Subcutaneous abdominal adipose tissue (tissue), 5 donors: ENCODE data around the gene MUS81.

Experiments
- H3K27ac ChIP-seq: one replicate; pipeline ENCODE4 v1.7.0; 2013; ENCODE audit warnings: low read depth, mild to moderate bottlenecking, inconsistent platforms, low read length, moderate library complexity
- H3K27me3 ChIP-seq, 5 donors: one replicate each; pipeline ENCODE4 v1.7.0; 2013; ENCODE audit warnings: low read length in 5 of 5, inconsistent platforms in 1 of 5; ENCODE audit not compliant: control insufficient read depth in 5 of 5, insufficient read depth in 4 of 5
- H3K36me3 ChIP-seq, 5 donors: one replicate each; pipeline ENCODE4 v1.7.0; 2013; ENCODE audit warnings: low read length in 5 of 5; ENCODE audit not compliant: control insufficient read depth in 5 of 5, insufficient read depth in 5 of 5
- H3K4me1 ChIP-seq, 5 donors: one replicate each; pipeline ENCODE4 v1.7.0; 2013; ENCODE audit warnings: low read length in 5 of 5, mild to moderate bottlenecking in 3 of 5, moderate library complexity in 1 of 5; ENCODE audit not compliant: control insufficient read depth in 5 of 5, insufficient read depth in 5 of 5
- H3K4me3 ChIP-seq, 5 donors: one replicate each; pipeline ENCODE4 v1.7.0; 2013; ENCODE audit warnings: low read length in 5 of 5, low read depth in 1 of 5
- H3K9ac ChIP-seq, 5 donors: one replicate each; pipeline ENCODE4 v1.7.0; 2013; ENCODE audit warnings: low read length in 5 of 5, mild to moderate bottlenecking in 4 of 5, moderate library complexity in 3 of 5
- H3K9me3 ChIP-seq, 5 donors: one replicate each; pipeline ENCODE4 v1.7.0; 2013; ENCODE audit warnings: low read length in 5 of 5; ENCODE audit not compliant: control insufficient read depth in 5 of 5
- donor health status: healthy.
- donor health status: healthy.
- donor health status: healthy.
- donor health status: healthy.
- donor health status: healthy.

MUS81 gene

GRCh38 chr11:65859095-65859811 is 980 bp upstream of the MUS81 start:
- peaks cover 17 to 70% (median 56%) of the 10 kb centered on the region in 5 donors for H3K4me1 ChIP-seq
- peaks cover 0 to 46% (median 45%) of the 10 kb centered on the region in 5 donors for H3K36me3 ChIP-seq
- H3K27me3 ChIP-seq = no peaks in the 10 kb centered on the region
- peak overlapping the region; percentile 75 to 97 (median 96) for H3K4me3 ChIP-seq
- H3K9ac ChIP-seq = peak overlapping the region; percentile 57 to 95 (median 84)
- peak overlapping the region; percentile 93 for H3K27ac ChIP-seq
- H3K9me3 ChIP-seq = no peaks in the 10 kb centered on the region

DNA sequence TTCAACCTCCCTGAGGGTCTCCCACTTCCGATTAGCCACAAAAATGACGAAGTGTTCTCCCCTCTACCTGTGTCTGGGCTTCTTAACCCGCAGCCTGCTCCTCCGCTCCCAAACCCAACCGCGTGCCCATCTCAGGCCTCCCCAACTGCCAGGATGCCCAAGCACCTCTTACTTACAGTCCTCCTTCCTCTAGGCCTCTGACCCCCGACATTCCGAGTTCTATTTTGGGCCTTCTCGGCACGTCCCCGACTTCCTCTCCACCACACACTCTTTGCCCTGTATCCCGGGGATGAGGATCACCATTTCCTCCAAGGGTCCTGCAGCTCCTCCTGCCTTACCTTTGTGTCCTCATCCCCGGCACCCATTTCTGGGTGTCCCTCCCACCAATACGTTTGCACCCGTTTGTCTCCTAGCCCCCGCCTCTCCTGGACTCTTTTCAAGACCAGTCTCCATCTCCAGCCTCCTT is 388 bp upstream of the MUS81 start:
- no peaks in the 10 kb centered on the region for H3K27me3 ChIP-seq
- H3K27ac ChIP-seq = peak overlapping the region; percentile 93
- peak overlapping the region; percentile 57 to 95 (median 84) for H3K9ac ChIP-seq
- H3K36me3 ChIP-seq = peaks cover 0 to 46% (median 45%) of the 10 kb centered on the region in 5 donors
- H3K4me1 ChIP-seq = peaks cover 17 to 70% (median 56%) of the 10 kb centered on the region in 5 donors
- H3K4me3 ChIP-seq = peak overlapping the region; percentile 75 to 97 (median 83)
- no peaks in the 10 kb centered on the region for H3K9me3 ChIP-seq

GRCh38 chr11:65861165-65861505 is 902 bp downstream of the MUS81 start:
- peak overlapping the region; percentile 93 for H3K27ac ChIP-seq
- H3K4me1 ChIP-seq = peaks cover 14 to 60% (median 48%) of the 10 kb centered on the region in 5 donors
- peak overlapping the region; percentile 48 to 95 (median 84) for H3K9ac ChIP-seq
- no peaks in the 10 kb centered on the region for H3K9me3 ChIP-seq
- peak overlapping the region; percentile 81 to 97 (median 87) for H3K4me3 ChIP-seq
- no peaks in the 10 kb centered on the region for H3K27me3 ChIP-seq
- peaks cover 0 to 46% (median 45%) of the 10 kb centered on the region in 5 donors for H3K36me3 ChIP-seq

GRCh38 chr11:65861533-65862183 is 1.4 kb downstream of the MUS81 start:
- Histone ChIP-seq H3K4me1 (peaks cover 9 to 55% (median 43%) of the 10 kb centered on the region in 5 donors), H3K9ac (peak overlapping the region in 4 of 5 donors; percentile 80 to 95 (median 90)), H3K36me3 (peaks cover 0 to 50% (median 47%) of the 10 kb centered on the region in 5 donors), H3K27ac (no peak overlapping the region), H3K4me3 (peak overlapping the region; percentile 81 to 97 (median 87)), H3K27me3 (no peaks in the 10 kb centered on the region), H3K9me3 (no peaks in the 10 kb centered on the region)

- no peaks in the 10 kb centered on the region for H3K27me3 ChIP-seq
- no peaks in the 10 kb centered on the region for H3K9me3 ChIP-seq
- H3K9ac ChIP-seq = peak overlapping the region in 2 of 5 donors; percentile 11 to 35
- peaks cover 0 to 56% (median 53%) of the 10 kb centered on the region in 5 donors for H3K36me3 ChIP-seq
- H3K4me3 ChIP-seq = no peak overlapping the region
- peaks cover 9 to 51% (median 41%) of the 10 kb centered on the region in 5 donors for H3K4me1 ChIP-seq
- H3K27ac ChIP-seq = no peak overlapping the region
Measured at GRCh38 chr11:65862191-65862735, 2.0 kb downstream of the MUS81 start.

DNA sequence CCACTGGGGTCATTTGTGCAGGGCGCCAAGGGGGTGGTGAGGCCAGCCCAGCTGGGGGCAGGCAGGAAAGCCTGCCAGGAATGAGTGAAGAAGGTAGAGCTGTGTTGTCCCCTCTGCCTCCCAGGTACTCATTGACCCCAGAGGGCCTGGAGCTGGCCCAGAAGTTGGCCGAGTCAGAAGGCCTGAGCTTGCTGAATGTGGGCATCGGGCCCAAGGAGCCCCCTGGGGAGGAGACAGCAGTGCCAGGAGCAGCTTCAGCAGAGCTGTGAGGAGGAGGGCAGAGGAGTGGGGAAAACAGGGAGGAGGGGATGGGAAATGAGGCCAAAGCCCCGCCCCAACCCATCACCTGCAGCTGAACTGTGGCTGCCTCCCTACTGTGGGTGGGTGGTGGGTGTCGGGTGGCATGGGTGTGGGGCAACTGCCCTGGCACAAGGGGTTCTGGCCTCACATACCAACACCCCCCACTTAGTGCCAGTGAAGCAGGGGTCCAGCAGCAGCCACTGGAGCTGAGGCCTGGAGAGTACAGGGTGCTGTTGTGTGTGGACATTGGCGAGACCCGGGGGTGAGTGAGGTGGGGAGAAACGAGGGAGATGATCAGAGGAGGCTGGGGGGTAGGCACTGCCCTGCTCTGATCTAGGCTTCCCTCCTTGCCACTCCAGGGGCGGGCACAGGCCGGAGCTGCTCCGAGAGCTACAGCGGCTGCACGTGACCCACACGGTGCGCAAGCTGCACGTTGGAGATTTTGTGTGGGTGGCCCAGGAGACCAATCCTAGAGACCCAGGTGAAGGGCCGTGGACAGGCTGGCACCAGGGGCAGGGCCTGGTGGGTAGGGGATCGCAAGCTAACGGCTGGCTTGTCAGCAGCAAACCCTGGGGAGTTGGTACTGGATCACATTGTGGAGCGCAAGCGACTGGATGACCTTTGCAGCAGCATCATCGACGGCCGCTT is 3.0 kb downstream of the MUS81 start:
- Histone ChIP-seq H3K27ac (no peak overlapping the region), H3K9me3 (no peaks in the 10 kb centered on the region), H3K27me3 (no peaks in the 10 kb centered on the region), H3K9ac (no peak overlapping the region), H3K4me1 (peaks cover 9 to 51% (median 41%) of the 10 kb centered on the region in 5 donors), H3K4me3 (no peak overlapping the region), H3K36me3 (peaks cover 0 to 63% (median 61%) of the 10 kb centered on the region in 5 donors)

DNA sequence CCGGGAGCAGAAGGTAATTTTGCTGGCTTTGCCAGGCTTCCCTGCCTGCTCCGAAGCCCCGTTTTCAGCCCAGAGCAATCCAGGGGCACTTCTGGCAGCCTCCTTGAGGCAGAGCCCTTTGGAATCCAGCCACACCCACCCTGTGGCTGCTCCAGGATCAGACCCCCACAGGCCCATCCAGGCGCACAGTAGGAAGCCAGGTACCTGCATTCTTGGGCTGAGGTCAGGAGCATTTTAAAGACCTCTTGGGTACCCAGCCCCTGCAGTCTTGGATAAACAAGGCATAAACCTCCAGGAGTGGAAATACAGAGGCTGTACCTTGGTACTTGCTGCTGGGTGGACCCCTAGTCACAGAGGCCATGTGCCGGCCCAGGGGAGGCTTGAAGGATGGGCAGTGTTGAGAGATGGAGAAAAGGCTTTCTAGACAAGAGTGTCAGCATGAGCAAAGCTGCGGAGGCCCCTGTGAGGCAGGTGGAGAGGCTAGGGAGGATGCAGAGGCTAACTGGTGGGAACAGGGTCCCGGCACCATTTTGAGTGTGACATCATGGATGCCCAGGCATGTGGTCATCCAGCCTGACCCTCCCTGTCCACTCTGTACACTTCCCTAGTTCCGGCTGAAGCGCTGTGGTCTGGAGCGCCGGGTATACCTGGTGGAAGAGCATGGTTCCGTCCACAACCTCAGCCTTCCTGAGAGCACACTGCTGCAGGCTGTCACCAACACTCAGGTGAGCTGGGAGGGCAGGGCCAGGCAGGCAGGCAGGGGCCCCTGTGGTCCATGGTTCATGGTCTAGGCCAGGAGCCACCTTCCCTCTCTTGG is 3.9 kb downstream of the MUS81 start:
- peaks cover 6 to 42% (median 33%) of the 10 kb centered on the region in 5 donors for H3K4me1 ChIP-seq
- peaks cover 0 to 71% (median 68%) of the 10 kb centered on the region in 5 donors for H3K36me3 ChIP-seq
- H3K27ac ChIP-seq = no peak overlapping the region
- no peak overlapping the region for H3K9ac ChIP-seq
- H3K27me3 ChIP-seq = no peaks in the 10 kb centered on the region
- H3K9me3 ChIP-seq = no peaks in the 10 kb centered on the region
- H3K4me3 ChIP-seq = no peak overlapping the region

DNA sequence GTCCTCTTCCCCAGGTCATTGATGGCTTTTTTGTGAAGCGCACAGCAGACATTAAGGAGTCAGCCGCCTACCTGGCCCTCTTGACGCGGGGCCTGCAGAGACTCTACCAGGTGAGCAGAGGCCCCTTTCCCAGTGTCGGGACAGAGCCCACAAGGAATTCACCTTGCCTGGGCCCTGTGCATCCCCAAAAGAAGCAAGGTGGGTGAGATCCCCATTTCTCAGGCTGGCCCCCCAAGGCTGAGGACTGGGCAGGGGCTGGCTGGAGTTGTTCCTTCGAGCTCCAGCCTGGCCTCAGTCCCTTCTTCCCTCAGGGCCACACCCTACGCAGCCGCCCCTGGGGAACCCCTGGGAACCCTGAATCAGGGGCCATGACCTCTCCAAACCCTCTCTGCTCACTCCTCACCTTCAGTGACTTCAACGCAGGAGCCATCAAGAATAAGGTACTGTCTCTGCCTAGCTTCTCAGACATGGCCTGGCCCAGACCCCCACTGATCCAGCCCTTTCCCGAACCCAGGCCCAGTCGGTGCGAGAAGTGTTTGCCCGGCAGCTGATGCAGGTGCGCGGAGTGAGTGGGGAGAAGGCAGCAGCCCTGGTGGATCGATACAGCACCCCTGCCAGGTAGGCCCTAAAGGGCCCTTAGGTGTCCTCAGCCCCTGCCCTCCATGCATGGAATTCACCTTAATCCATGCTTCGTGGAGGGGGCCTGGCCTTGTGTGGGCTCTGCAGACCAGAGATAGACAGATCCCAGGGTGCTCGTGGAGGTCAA is 4.7 kb downstream of the MUS81 start:
- H3K4me3 ChIP-seq = no peak overlapping the region
- no peaks in the 10 kb centered on the region for H3K9me3 ChIP-seq
- H3K4me1 ChIP-seq = peaks cover 6 to 37% (median 29%) of the 10 kb centered on the region in 5 donors
- H3K36me3 ChIP-seq = peaks cover 0 to 78% (median 75%) of the 10 kb centered on the region in 5 donors
- no peaks in the 10 kb centered on the region for H3K27me3 ChIP-seq
- H3K9ac ChIP-seq = no peak overlapping the region
- H3K27ac ChIP-seq = no peak overlapping the region
